ENCODE measurements around the gene MED13L. TPM values are rescaled to one million over a fixed set of nuclear protein-coding genes. Genes with fewer than 3 reads are reported as not detected.

Gene MED13L
- total and polyA plus RNA-seq, 2 donors (not counting 1 experiment from before 2014, with no cell fraction given), result 56.5 to 97.3 TPM

- Histone ChIP-seq H3K4me1 (ENCODE audit: control insufficient read depth, extremely low read depth, insufficient read depth, low read length) (peaks cover 6% of the 10 kb centered on the region), H3K9ac (ENCODE audit: insufficient read depth, low read length) (no peak overlapping the region), H3K4me2 (ENCODE audit: extremely low read depth, insufficient read depth, low read length) (no peak overlapping the region), H3K27me3 (ENCODE audit: control insufficient read depth, insufficient read depth, low read length) (no peaks in the 10 kb centered on the region), H4K20me1 (ENCODE audit: control insufficient read depth, extremely low read depth, insufficient read depth, low read length) (no peaks in the 10 kb centered on the region), H3K27ac (ENCODE audit: insufficient read depth, low read length) (no peak overlapping the region), H3K9me3 (ENCODE audit: control insufficient read depth, insufficient read depth, low read depth, low read length) (no peaks in the 10 kb centered on the region), H2AFZ (ENCODE audit: low read length) (no peak overlapping the region), H3K4me3 (replicated peaks in 1 of 4; ENCODE audit: control extremely low read depth in 1 of 4, insufficient read depth in 1 of 4, low read depth in 3 of 4, low read length in 4 of 4) (no peak overlapping the region), H3K79me2 (ENCODE audit: control insufficient read depth, insufficient read depth, low read length) (no peaks in the 10 kb centered on the region), H3K36me3 (ENCODE audit: control insufficient read depth, insufficient read depth, low read length) (no peaks in the 10 kb centered on the region)
- no peak for DNase-seq (ENCODE audit: low read depth in 2 of 2)
- TF ChIP-seq EZH2 (IDR thresholded peaks at IDR 0.05; ENCODE audit: low read length, missing control alignments), result no peak
- no peak for TF ChIP-seq CTCF (conservative IDR thresholded peaks at IDR 0.05 in 1 of 2, IDR thresholded peaks at IDR 0.05 in 1 of 2; ENCODE audit: low read depth in 1 of 2, low read length in 2 of 2)
These were observed 47.3 kb upstream of the MED13L start for GRCh38 chr12:116324654-116325335.

- H2AFZ ChIP-seq (ENCODE audit: low read length), result no peak overlapping the region
- H3K4me3 ChIP-seq (replicated peaks in 1 of 4; ENCODE audit: control extremely low read depth in 1 of 4, insufficient read depth in 1 of 4, low read depth in 3 of 4, low read length in 4 of 4), result no peak overlapping the region
- DNase-seq (ENCODE audit: low read depth in 2 of 2), result no peak
- H3K27ac ChIP-seq (ENCODE audit: insufficient read depth, low read length), result no peak overlapping the region
- peaks cover 9% of the 10 kb centered on the region for H3K4me1 ChIP-seq (ENCODE audit: control insufficient read depth, extremely low read depth, insufficient read depth, low read length)
- H3K9me3 ChIP-seq (ENCODE audit: control insufficient read depth, insufficient read depth, low read depth, low read length), result no peaks in the 10 kb centered on the region
- H3K79me2 ChIP-seq (ENCODE audit: control insufficient read depth, insufficient read depth, low read length), result no peaks in the 10 kb centered on the region
- no peaks in the 10 kb centered on the region for H3K27me3 ChIP-seq (ENCODE audit: control insufficient read depth, insufficient read depth, low read length)
- H4K20me1 ChIP-seq (ENCODE audit: control insufficient read depth, extremely low read depth, insufficient read depth, low read length), result no peaks in the 10 kb centered on the region
- no peaks in the 10 kb centered on the region for H3K36me3 ChIP-seq (ENCODE audit: control insufficient read depth, insufficient read depth, low read length)
- H3K9ac ChIP-seq (ENCODE audit: insufficient read depth, low read length), result no peak overlapping the region
- no peak overlapping the region for H3K4me2 ChIP-seq (ENCODE audit: extremely low read depth, insufficient read depth, low read length)
- no peak for TF ChIP-seq CTCF (conservative IDR thresholded peaks at IDR 0.05 in 1 of 2, IDR thresholded peaks at IDR 0.05 in 1 of 2; ENCODE audit: low read depth in 1 of 2, low read length in 2 of 2)
- TF ChIP-seq EZH2 (IDR thresholded peaks at IDR 0.05; ENCODE audit: low read length, missing control alignments), result no peak
These were observed 46.2 kb upstream of the MED13L start for GRCh38 chr12:116323406-116324386.

GRCh38 chr12:116321913-116322312, 44.4 kb upstream of the MED13L start:
- Histone ChIP-seq H3K4me2 (ENCODE audit: extremely low read depth, insufficient read depth, low read length) (no peak overlapping the region), H3K36me3 (ENCODE audit: control insufficient read depth, insufficient read depth, low read length) (no peaks in the 10 kb centered on the region), H3K9me3 (ENCODE audit: control insufficient read depth, insufficient read depth, low read depth, low read length) (no peaks in the 10 kb centered on the region), H4K20me1 (ENCODE audit: control insufficient read depth, extremely low read depth, insufficient read depth, low read length) (no peaks in the 10 kb centered on the region), H3K4me3 (replicated peaks in 1 of 4; ENCODE audit: control extremely low read depth in 1 of 4, insufficient read depth in 1 of 4, low read depth in 3 of 4, low read length in 4 of 4) (no peak overlapping the region), H2AFZ (ENCODE audit: low read length) (no peak overlapping the region), H3K79me2 (ENCODE audit: control insufficient read depth, insufficient read depth, low read length) (no peaks in the 10 kb centered on the region), H3K4me1 (ENCODE audit: control insufficient read depth, extremely low read depth, insufficient read depth, low read length) (peaks cover 9% of the 10 kb centered on the region), H3K27me3 (ENCODE audit: control insufficient read depth, insufficient read depth, low read length) (no peaks in the 10 kb centered on the region), H3K9ac (ENCODE audit: insufficient read depth, low read length) (no peak overlapping the region), H3K27ac (ENCODE audit: insufficient read depth, low read length) (no peak overlapping the region)
- DNase-seq (ENCODE audit: low read depth in 2 of 2), result no peak
- TF ChIP-seq EZH2 (IDR thresholded peaks at IDR 0.05; ENCODE audit: low read length, missing control alignments) (no peak), CTCF (conservative IDR thresholded peaks at IDR 0.05 in 1 of 2, IDR thresholded peaks at IDR 0.05 in 1 of 2; ENCODE audit: low read depth in 1 of 2, low read length in 2 of 2) (no peak)
